ENCODE data around the gene AQP9.
"Not testable (repeated sequence)": the region's sequence is repeated elsewhere in the genome, so short reads cannot be mapped to it uniquely, and the experiment has no call there.

Gene AQP9

DNA sequence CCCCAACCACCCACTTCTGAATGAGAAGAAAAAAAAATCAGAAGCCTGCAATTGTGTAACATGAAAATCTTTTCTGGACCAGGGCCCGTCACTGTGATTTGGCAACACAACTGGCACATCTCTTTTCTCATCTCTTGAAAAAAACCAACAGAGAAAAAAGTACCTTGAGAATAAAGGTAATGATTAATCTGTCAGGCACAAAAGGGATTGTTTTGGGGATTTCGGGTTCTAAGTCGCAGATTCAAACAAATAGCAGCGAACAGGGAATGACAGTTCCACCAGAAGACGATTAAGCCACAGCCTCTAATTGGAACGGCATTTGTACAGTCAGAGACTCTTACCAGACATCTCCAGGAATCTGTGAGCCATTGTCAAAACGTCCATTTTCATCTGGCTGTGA is at the start of gene AQP9:
TSS of gene AQP9 (plus strand) at position 276 of the 400 bp plus-strand sequence. CDS start 185 bp downstream, outside the sequence.
- no peak for DNase-seq (ENCODE audit: low spot score)

DNA sequence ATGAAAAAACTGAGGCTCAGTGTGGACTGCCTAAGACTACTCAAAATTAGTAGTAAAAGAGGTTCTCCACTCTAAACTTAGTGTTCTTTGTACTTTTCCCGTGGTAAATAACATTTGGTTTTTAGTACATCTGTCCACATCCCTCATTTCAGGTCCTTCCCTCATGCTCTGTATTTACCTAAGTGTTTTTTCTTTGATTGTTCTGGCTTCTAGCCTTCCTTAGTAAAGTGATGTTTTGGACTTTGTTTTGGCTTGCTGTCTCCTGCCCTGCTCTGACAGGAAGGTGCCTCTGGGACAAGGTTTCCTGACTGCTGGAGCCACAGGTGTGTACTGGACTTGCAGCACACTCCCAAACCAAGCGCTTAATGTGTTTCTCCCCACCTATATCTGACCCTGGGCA is 42.8 kb upstream of the AQP9 start:
- DNase-seq (ENCODE audit: low spot score), result no peak

DNA sequence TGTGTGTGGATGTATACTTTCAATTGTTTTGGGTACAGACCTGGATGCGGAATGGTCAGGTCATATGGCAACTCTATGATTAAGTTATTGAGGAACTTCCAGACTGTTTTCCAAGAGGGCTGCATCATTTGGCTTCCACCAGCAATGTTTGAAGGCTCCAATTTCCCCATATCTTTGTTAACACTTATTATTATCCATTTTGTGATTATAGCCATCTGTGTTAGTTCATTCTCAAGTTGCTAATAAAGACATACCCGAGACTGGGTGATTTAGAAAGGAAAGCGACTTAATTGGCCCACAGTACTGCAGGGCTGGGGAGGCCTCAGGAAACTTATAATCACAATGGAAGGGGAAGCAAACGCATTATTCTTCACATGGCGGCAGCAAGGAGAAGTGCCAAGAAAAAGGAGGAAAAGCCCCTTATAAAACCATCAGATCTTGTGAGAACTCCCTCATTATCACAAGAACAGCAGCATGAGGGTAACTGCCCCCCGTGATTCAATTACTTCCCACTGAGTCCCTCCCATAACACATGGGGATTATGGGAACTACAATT is 41.6 kb upstream of the AQP9 start:
- DNase-seq (ENCODE audit: low spot score), result no peak

DNA sequence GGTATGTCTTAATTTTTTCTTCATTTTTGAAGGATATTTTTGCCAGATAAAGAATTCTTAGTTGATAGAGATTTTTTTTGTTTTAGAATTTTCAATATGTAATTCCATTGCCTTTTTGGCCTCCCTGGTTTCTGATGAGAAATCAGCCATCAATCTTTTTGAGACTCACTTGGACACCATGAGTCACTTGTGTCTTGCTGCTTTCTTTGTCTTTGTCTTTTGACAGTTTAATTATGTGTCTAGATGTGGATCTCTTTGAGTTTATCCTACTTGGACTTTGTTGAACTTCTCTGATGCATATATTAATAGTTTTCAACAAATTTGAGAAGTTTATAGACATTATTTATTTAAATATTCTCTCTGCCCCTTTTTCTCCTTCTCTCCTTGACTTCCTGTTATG is 34.7 kb upstream of the AQP9 start:
- peak; percentile 1 for DNase-seq (ENCODE audit: low spot score)

DNA sequence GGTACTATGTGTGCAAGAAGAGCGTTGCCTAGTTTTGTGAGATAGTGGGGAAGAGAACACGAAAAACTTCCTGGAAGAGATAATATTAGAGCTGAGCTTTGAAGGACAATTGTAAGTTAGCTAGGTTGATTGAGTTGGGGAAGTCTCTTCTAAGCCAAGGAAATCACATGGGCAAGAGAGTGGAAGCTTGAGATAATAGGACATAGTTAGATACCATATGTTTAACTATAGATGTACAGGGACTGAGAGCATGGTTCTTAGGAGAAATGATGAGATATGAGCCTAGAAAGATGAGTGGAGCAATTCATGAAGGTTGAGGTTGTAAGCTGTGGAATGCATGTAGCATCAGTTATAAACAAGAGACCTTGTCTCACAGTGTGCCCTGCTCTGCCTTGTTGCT is 30.1 kb upstream of the AQP9 start:
- no peak for DNase-seq (ENCODE audit: low spot score)

GRCh38 chr15:58109419-58109818 is 28.8 kb upstream of the AQP9 start:
- no peak for DNase-seq (ENCODE audit: low spot score)

DNA sequence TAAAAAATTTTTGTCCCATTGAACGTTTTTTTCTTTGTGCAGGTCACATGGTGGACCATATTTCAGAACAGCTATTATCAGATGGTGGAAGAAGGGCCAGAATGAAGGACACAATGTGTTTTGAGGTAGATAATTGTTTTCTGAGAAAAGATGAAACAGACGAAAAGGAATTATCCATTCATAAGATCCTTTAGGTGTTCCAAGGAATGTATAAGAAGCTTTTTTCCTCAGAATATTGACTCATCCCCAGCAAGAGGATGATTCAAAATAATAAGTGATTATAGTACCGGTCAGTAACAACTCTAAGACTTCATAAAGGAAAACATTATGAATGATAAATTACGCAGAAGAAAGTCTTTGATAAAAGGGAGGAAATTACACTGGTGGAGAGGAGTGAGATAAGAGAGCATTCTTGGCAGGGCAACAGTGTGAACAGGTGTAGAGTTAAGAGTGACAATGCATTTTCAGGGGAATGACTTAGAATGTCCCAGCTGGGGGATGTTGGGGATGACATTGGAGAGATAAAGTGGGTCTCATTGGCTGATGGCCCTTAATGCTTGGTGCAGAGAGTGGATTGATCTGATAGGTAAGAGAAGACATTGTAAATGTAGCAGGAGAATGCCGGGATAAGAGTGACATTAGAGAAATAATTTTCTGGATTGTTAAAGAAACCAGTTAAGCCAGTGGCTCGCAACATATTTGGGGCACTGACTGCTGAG is 27.0 kb upstream of the AQP9 start:
- no peak for DNase-seq (ENCODE audit: low spot score)

GRCh38 chr15:58111718-58112104 is 26.5 kb upstream of the AQP9 start:
- DNase-seq (ENCODE audit: low spot score), result no peak

- not testable (repeated sequence) for DNase-seq (ENCODE audit: low spot score)
These were observed 24.8 kb upstream of the AQP9 start for GRCh38 chr15:58113358-58113757.

DNA sequence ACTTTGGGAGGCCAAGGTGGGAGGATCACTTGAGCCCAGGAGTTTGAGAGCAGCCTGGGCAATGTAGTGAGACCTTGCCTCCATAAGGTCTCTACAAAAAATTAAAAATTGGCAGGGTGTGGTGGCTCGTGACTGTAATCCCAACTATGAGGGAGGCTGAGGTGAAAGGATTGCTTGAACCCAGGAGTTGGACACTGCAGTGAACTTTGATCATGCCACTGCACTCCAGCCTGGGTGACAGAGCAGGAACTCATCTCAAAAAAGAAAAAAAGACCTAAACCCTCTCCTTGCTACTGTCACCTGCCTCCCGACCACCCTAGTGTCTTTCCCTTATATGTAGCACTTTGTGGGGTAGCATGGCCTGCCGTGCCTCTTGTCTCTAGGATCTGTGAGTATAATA is 23.8 kb upstream of the AQP9 start:
- no peak for DNase-seq (ENCODE audit: low spot score)

DNA sequence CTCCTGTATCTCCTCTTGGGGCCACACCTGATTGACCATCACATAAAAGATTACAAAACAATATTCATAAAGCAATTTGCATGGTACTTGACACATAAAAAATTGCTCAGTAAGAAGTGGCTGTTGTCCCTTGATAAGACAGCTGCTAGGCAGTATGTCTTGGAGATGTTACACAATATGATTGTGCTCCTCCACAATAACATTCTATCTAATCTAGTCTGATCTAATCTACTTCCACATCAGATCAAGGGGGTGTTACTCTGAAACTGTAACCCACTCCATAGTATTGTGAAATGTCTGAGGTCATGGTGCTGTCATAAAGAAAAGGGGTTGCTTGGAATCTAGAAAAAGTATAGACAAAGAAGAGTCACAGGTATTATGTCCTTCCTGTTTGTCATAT is 23.4 kb upstream of the AQP9 start:
- no peak for DNase-seq (ENCODE audit: low spot score)

DNA sequence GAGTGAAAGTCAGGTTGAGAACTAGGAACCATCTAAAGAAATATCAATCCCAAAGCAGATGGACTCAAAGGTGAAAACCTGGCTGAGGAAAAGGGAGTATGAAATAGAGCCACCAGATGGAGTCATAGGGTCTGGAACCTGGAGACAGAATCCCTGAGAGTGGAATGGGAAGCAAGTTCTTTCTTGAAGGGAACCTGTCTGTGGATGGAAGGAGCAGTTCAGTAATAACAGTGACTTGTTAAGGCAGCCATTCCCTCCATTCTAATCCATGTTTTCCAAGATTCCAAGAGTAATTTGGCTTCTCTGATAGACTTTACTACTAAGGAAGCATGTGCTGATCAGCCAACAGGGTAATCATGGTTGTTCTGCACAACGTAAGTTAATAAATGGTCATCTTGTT is 22.5 kb upstream of the AQP9 start:
- DNase-seq (ENCODE audit: low spot score), result no peak

DNA sequence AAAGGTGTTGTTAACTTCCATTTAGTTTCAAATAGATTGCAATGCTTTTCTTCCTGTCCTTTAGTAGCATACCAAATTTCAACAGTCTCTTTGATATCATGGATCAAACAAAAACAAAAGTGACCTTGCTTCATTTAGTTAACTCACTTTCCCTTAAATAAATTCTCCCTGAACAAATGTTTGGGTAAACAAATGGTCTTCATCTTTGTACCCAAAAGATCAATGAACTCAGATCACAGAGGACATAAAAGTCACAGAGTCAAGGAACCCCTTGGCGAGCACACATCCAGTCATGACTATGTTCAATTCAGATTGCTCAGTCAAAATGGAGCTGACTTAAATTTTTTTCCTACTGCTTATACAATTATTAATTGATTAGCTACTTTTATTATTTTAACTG is 20.6 kb upstream of the AQP9 start:
- no peak for DNase-seq (ENCODE audit: low spot score)

DNA sequence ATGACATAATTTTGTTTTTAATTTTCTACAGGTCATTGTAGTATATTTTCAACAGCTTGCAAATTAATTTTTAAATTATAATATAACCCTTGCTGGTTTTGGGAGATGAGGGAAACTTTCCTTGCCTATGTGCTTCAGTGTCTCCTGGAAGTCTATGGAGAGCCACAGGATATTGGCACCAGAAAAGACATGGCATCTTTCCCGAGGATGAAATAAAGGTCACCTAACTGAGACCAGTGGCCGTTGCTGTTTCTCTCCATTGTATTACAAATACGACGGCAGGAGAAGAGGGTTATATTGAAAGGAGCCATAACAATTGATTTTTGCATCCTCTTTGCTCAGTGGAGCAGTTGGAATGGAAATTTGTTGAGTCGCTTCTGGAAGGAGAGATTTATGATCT is 19.9 kb upstream of the AQP9 start:
- no peak for DNase-seq (ENCODE audit: low spot score)

DNA sequence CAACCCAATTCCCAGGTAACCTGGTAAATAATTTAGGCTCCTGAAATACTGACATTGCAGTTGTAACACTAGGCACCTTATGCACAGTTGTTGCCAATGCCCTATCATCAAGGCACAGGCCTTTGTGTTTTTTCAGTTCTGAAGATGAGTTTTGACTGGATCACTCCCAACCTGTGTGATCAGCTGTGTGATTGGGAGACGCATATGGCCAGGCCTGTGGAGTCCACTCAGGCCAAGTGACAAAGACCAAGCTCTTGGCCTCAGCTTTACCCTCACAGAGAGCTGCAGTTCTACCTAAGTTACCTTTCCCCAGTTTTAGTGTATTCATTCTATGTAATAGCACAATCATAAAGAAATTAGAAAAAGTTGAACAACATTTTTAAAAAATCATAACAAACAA is 19.2 kb upstream of the AQP9 start:
- no peak for DNase-seq (ENCODE audit: low spot score)

GRCh38 chr15:58124585-58124984 is 13.6 kb upstream of the AQP9 start:
- no peak for DNase-seq (ENCODE audit: low spot score)

GRCh38 chr15:58125333-58125732 is 12.8 kb upstream of the AQP9 start:
- DNase-seq (ENCODE audit: low spot score), result no peak

DNA sequence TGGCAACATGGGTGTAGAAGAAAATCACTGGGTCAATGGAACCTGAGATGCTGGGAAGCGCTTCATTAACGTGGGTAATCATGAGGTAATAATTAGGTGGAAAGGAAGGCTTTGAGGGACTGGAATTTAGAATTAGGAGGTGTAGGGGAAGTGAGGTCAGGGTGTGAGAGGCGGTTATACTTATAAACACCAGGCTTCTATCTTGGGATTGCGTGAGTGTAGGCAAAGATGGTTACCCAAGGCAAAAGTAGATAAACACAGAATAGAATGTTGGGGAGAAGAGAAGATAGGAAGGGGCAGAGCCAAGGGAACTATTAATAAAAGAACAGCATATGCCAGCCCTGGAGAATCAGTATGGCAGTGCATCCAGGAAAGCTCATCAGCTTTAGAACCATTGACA is 3.3 kb upstream of the AQP9 start:
- no peak for DNase-seq (ENCODE audit: low spot score)

GRCh38 chr15:58135511-58136174 is 2.5 kb upstream of the AQP9 start:
- no peak for DNase-seq (ENCODE audit: low spot score)

DNA sequence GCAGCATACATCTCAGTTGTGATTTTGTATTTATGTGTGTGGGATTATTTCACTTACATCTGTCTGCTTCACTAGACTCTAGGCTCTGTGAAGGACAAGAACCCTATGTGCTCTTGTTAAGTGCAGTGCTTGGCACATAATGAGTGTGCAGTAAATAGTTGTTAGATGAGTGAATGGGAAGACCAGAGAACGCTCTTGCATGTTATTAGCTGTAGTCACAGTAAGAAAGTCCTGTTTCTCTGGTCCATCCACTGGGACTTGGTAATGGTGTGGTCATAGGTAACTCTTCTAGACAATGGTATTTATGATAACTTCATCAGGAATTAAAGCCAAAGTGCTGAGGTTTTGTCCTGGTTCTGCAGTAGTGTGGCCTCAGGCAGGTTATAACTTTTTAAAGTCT is 1.4 kb upstream of the AQP9 start:
- DNase-seq (ENCODE audit: low spot score), result no peak

- no peak for DNase-seq (ENCODE audit: low spot score)
These were observed 495 bp upstream of the AQP9 start for GRCh38 chr15:58137686-58138085.

GRCh38 chr15:58139276-58139988 is 1.3 kb downstream of the AQP9 start:
- DNase-seq (ENCODE audit: low spot score), result no peak

DNA sequence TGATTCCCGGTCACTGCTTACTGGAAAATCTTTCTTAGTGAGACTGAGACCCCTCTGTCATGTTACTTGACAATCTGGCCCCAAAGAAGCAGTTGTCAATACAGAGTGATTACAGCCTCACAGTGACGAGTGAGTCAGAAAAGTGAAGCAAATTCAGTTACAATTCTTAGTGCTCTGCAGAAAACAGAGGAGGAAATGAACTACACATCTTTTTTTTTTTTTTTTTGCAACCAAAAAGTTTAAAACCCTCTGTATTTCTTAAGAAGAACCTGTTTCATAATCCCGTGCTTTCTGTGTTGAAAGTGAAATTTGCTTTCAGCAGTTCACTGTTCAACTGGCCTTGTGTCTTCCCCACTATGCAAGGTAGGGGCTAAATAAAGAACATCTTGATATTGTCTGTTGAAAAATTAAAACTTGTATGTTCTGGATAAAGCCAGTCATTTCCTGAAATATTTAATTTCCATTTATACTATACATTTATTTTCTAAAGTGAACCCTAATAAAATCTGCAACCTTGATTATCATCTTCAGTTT is 1.9 kb downstream of the AQP9 start:
- no peak for DNase-seq (ENCODE audit: low spot score)
